ENCODE data around the gene RTL9.

DNA sequence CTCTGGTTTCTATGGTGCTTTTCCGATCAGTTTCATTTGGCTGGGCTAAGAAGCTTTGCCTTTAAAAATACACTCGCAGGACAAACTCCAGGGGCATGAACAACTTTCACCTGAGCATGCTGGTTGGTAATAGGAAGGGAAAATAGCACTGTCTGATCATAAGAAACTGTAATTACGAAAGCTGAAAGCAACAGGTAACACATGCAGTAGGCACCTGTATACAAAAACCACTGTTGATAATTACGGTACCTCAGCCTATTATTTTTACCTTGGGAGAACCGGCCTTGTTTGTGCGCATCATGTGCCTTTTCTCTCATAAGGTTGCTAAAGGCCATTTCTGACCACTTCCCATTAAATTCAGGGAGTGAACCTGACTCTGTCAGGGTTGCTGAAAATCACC, 45.7 kb downstream of the RTL9 start:
- TF ChIP-seq, protein P1, sequence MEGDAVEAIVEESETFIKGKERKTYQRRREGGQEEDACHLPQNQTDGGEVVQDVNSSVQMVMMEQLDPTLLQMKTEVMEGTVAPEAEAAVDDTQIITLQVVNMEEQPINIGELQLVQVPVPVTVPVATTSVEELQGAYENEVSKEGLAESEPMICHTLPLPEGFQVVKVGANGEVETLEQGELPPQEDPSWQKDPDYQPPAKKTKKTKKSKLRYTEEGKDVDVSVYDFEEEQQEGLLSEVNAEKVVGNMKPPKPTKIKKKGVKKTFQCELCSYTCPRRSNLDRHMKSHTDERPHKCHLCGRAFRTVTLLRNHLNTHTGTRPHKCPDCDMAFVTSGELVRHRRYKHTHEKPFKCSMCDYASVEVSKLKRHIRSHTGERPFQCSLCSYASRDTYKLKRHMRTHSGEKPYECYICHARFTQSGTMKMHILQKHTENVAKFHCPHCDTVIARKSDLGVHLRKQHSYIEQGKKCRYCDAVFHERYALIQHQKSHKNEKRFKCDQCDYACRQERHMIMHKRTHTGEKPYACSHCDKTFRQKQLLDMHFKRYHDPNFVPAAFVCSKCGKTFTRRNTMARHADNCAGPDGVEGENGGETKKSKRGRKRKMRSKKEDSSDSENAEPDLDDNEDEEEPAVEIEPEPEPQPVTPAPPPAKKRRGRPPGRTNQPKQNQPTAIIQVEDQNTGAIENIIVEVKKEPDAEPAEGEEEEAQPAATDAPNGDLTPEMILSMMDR (IDR thresholded peaks at IDR 0.05 in 8 of 11, conservative IDR thresholded peaks at IDR 0.05 in 3 of 11): no peak
- TF ChIP-seq POLR2AphosphoS5 (IDR thresholded peaks at IDR 0.05) (no peak), POLR2A (IDR thresholded peaks at IDR 0.05) (no peak)

Data from spleen (tissue), 7 donors.